ENCODE measurements around the gene SLC6A8.
"Not testable (repeated sequence)": the region's sequence is repeated elsewhere in the genome, so short reads cannot be mapped to it uniquely, and the experiment has no call there.

The SLC6A8 gene

DNA sequence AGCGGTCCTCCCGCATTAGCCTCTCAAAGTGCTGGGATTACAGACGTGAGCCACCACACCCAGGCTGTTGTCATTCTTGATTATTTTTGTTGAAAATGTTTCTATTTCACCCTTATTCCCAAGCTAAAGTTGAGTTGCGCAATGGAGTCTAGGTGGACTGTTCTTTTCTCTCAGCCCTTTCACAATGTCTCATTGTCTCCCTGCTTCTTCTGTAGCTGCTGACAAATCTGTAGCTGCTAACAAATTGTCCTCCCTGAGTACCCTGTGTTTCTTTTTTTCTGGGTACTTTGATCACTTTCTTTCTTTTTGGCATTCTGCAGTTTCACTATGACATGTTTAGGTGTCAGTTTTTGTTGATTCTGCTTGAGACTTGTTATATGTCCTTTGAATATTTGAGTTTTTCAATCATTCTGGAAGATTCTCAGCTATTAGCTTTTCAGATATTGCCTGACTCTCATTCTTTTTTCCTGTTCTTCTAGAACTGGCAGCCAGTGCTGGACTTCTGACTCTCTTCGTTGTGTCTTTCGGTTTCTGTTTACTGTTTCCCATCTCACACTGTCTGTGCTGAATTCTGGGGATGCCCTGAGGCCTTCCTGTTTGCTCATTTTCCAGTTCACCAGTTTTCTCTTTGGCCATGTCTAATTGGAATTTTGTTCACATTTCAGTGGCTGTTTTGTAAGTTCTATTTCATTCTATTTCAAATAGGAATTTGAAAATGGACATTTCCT, 43.6 kb downstream of the SLC6A8 start:
- no peak for DNase-seq (ENCODE audit: low read depth in 2 of 2)

DNA sequence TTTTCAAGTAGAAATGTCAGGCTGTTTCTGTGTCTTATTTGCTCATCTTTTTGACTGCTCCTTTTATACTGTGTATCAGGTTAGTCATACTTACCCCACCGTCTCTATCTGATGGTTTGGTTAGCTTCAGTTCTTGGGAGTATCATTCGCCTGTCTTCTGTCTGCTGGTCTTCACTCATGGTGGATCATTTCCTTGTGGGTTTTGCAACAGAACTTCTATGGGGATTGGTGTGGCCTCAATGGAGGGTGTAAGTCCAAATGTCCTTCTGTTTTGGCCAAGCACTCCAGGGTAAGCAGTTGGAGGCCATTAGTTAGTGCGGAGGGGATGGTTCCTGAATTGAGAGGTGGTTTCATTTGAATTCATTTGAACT, 44.1 kb downstream of the SLC6A8 start:
- no peak for DNase-seq (ENCODE audit: low read depth in 2 of 2)

DNA sequence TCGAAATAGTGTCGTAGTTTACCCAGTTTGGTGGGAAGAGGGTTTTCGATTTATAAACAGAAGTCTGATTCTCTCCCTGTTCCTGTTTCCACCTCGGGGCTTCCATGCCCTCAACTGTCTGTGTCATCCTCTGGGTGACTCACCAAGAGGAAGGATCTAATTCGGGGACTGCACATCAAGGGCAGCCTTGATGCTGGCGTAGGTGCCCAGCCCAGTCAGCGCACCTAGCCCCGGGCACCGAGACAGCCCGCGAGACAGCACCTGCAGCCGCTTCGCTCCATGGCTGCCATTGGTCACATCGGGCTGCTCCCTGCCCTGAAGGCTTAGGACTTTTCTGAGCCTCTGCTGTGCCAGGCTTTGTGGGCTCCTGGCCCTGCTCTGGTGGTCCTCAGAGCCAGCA, 44.7 kb downstream of the SLC6A8 start:
- DNase-seq (ENCODE audit: low read depth in 2 of 2) = no peak

DNA sequence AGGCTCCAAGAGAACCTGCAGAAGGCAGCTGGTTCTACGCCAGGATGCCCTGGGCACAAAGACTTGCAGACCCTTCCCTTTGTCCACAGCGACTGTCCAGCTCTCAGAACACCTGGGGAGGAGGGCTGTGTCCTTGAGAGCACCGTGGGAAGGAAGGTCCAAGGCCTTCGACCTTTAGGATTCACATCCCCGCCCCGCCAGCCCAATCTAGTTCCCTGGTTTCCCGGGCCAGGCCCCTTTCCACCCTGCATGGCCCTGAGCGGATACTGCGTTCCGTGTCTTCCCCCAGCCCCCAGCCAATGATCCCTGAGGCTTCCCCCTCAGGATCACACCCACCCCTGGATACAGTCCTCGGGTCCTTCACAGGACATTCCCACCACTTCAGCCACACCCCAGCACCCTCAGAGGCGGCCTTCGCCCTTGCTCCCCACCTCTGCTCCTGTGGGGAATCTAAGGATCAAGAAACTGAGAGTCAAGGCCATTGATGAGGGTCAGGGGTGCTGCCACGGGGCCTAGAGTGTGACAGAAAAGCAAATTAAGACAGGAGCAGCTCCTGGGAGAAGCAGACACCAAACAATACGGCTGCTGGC, 46.0 kb downstream of the SLC6A8 start:
- DNase-seq (ENCODE audit: low read depth in 2 of 2) = no peak

DNA sequence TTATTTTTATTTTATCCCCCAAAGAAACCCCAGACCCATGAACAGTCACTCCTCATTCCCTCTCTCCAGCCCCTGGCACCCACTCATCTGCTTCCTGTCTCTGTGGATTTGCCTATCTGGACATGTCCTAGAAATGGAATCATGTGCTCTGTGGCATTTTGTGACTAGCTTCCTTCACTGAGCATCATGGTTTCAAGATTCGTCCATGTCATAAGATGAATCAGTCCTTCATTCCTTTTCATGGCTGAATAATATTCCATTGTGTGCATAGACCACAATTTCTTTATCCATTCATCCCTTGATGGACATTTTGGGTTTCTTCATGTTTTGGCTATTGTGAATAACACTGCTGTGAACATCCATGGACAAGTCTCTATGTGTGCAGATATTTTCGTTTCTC, 47.1 kb downstream of the SLC6A8 start:
- DNase-seq (ENCODE audit: low read depth in 2 of 2) = no peak

DNA sequence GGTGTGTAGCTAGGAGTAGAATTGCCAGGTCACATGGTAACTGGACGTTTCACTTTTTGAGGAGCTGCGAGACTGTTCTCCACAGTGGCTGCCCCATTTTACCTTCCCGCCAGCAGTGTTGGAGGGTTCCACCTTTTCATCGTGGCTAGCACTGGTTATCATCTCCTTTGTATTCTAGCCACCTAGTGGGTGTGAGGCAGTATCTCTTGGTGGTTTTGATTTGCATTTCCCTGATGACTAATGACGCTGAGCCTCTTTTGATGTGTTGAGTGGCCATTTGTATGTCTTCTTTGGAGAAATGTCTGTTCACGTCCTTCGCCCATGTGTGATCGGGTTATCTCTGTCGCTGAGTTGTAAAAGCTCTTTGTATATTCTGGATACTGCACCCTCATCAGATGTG, 47.5 kb downstream of the SLC6A8 start:
- DNase-seq (ENCODE audit: low read depth in 2 of 2) = no peak

DNA sequence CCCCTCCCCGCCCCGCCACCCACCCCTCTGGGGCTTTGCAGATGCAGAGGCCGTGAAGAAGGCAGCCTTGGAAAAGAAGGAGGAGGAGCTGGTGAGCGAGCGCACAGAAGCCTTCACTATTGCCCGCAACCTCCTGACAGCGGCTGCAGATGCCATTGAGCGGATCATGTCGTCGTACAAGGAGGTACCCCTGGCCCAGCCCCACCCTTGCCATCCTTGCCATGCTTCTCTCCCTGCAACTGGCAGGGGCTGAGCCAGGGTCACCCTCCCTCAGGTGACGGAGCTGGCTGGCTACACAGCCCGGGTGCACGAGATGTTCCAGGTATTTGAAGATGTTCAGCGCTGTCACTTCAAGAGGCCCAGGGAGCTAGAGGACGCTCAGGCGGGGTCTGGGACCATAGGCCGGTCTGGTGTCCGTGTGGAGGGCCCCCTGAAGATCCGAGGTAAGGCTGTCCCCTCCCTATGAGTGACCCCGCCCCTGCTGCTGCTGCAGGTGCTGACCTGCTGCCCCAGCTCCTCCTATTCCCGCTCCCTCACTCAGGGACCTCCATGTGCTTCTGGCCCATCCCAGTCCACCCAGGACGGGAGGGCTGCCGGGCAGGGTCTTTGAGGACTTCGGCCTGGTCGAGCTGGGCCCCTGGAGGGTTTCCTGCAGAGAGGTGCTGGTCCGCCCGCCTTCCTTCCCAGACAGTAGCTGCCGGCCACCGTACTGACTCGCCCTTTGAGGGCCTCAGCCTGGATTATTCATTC, 48.5 kb downstream of the SLC6A8 start:
- DNase-seq (ENCODE audit: low read depth in 2 of 2) = no peak

DNA sequence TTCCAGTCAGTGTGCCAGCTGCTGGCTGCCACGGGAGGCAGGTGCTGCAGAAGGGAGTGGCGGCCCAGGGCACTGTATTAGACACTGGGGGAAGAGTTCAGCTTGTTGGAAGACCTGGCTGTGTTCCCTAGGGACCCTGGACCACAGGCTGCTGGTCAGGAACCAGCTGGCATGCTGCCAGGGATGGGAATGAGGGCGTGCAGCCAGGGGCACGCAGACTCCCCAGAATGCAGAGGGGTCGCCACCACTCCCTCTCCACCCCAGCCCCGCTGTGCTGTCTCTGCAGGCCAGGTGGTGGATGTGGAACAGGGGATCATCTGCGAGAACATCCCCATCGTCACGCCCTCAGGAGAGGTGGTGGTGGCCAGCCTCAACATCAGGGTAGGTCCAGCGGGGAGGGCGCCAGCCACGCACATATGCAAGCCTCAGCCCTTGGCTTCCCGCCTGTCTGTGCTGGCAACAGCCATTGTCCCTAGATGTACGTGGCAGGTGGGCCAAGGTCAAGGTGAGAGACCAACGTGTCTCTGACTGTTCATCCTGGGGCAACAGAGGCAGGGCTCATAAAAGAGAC, 49.2 kb downstream of the SLC6A8 start:
- no peak for DNase-seq (ENCODE audit: low read depth in 2 of 2)

DNA sequence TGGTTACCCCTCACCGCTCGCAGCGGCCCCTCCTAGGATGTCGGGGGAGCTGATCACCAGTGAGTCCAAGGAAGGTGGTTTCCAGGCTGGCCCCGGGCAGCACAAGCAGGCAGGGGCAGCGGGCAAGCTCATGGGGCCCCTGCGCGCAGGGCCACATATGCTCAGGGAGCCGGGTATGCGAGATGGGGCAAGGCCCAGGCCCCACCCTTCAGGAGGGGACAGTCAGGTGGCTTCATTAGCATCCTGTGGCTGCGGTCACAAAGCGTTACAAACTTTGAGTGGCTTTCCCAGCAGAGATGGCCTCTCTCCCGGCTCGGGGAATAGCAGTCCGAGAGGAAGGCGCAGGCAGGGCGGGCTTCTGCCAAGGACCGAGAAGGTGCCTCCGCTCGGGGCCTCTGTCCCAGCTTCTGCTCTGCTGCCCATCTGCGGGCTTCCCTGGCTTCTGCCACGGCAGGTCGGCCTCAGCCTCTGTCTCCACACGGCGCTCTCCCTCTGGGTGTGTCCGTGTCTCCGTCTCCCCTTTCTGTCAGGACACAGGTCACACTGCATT, 50.4 kb downstream of the SLC6A8 start:
- DNase-seq (ENCODE audit: low read depth in 2 of 2) = no peak

DNA sequence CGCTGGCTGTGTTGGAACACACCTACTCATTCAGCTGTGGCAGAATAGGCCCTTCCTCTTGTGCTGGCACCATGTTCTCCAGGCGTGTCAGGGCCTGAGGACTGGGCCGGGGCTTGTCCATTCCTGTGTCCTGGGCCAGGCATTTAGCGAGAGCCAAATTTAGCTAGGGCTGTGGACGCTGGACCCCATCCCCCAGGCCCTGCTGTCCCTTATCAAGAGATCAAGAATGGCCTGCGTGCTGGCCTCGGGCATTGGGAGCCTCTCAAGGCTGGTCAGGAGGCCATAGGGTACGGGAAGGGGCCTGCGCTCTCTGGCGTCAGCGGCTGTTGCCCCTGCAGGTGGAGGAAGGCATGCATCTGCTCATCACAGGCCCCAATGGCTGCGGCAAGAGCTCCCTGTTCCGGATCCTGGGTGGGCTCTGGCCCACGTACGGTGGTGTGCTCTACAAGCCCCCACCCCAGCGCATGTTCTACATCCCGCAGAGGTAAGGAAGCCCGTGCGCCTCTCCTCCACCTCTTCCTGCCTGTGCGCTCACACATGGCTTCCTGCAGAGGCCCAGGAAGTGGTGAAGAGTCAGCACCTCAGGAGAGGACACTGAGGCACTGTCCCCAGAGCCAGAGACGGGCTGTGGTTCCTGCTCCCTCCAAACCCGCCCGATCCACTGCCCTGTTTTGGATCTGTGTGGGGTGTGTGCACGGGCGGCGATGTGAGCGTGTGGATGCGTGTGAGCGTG, 52.2 kb downstream of the SLC6A8 start:
- DNase-seq (ENCODE audit: low read depth in 2 of 2) = no peak

DNA sequence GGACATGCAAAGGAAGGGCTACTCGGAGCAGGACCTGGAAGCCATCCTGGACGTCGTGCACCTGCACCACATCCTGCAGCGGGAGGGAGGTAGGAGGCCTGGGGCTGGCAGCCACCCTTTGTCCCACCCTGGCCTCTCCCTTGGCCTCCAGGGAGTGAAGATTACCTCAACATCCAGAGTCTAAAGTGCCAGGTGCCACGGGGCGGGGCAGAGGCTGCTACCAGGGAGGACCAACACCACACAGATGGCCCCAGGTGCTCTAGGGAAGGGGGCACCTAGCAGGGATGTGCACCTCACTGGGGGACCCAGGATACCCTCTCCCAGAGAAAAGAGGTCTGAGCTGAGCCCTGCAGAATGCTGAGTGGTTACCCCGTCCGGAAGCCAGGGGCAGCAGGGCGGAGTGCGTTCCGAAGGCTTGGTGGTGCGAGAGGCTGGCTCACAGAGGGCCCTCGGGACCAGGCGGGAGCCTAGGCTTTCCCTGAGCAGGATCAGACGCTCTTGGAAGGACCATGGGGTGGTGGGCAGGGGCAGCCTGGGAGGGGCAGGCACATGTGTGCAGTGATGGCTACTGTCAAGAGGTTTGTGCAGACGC, 53.0 kb downstream of the SLC6A8 start:
- DNase-seq (ENCODE audit: low read depth in 2 of 2) = no peak

DNA sequence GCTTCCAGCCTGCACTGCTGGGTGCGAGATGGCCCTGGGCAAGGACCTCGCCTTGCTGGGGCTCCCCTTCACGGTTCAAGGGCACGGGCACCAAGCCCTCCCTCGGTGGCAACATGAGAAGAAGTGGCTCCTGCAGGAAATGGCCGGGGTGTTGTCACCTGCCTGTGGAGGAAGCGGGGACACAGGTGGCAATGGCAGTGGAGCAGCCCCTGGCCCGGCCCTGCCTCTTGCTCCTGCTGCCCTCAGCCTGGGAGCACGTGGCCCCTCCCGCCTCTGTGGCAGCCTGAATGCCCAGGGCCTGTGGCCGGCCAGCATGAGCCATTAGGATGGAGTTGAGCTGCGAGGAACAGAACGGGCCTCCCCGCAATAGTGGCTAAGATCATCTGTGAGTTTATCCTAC, 53.7 kb downstream of the SLC6A8 start:
- DNase-seq (ENCODE audit: low read depth in 2 of 2) = no peak

DNA sequence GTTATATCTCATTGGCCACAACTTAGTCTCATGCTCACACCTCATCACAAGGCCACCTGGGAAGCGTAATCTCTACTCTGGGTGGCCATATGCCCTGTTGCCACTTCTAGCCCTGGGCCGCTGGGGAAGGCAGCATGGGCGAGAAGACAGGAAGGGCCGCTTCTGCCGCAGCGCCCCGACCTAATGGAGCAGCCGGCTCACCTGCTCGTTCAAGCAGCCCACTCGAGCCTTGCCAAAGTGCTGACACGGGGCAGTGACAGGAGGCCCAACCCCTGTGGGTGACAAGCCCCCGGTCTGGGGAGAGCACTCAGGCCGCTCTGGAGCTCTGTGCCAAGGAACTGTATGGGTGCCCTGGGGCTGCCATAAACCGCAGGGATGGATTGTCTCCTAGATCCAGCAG, 54.4 kb downstream of the SLC6A8 start:
- not testable (repeated sequence) for DNase-seq (ENCODE audit: low read depth in 2 of 2)

DNA sequence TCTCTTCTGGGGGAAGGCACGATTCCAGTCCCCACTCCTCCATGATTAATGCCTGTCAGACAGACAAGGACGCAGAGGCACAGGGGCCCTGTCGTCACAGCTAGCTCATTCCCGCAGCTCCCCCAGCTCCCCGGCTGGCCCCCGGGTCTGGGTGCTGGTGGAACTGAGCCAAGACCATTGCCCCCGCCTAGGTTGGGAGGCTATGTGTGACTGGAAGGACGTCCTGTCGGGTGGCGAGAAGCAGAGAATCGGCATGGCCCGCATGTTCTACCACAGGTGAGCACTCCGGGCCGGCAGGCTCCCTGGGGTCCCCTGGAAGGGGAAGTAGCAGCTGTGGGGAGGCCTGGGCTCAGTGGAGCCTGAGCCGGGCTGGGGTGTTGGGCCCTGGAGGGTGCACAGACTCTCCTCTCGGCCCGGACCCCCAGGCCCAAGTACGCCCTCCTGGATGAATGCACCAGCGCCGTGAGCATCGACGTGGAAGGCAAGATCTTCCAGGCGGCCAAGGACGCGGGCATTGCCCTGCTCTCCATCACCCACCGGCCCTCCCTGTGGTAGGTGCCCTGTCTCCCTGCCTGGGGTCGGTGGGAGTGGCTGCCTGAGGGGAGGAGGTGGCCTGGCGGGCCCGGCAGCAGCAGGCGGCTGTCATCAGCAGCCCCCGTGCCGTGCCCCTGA, 55.2 kb downstream of the SLC6A8 start:
- not testable (repeated sequence) for DNase-seq (ENCODE audit: low read depth in 2 of 2)

DNA sequence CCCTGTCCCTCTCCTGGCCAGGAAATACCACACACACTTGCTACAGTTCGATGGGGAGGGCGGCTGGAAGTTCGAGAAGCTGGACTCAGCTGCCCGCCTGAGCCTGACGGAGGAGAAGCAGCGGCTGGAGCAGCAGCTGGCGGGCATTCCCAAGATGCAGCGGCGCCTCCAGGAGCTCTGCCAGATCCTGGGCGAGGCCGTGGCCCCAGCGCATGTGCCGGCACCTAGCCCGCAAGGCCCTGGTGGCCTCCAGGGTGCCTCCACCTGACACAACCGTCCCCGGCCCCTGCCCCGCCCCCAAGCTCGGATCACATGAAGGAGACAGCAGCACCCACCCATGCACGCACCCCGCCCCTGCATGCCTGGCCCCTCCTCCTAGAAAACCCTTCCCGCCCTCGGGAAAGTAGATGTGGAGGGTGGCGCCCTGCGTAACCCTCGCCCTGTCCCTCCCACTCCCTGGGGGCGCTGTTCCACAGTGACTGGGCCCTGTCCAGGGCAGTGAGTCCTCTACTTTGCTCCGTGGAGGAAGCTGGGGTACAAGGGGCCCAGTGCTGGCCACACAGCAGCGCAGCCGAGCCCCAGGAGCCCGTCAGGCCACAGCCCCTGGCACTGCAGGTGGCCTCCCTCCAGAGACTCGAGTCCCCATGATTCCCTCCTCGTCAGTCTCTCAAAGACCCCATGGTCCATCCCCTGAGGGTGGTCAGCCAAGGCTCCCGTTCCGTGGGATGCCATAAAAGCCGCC, 55.9 kb downstream of the SLC6A8 start:
- not testable (repeated sequence) for DNase-seq (ENCODE audit: low read depth in 2 of 2)

DNA sequence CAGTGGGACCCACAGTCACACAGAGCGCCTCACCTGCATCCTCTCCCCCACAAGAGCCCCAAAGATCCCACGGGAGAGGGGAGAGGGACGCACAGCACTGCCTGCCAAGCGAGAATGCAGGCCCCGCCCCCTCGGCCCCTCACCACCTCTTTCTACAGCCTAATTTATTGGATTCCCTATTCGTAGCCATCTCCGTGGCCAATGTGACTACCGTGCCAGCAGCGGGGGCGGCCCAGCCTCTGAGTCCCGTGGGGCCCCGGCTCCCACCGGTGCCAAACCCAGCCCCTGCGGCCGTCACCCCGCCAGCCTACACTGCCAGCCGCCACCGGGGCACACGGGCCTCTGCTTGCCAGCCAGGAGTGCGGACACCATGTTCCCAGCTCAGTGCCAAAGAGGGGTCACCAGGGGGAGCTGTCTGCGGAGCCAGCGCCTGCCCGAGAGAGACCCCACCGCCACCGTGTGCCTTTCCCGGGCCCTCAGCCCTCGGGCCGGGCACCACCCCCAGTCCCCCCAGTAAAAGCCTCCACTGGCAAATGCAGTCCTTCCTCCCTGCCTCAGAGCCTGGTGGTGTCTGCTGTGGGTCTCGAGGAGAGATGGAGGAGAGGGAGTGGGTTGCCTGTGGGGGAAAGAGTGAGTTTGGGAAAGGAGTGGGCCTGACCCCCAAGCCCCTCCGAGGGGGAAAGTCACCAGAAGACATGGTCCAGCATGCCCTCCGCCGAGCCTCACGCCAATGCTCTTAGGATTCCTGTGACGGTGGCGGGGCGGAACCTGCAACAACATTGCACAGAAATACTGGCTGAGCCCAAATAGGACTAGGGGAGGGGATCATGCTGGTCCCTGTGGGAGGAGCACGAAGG, 56.7 kb downstream of the SLC6A8 start:
- no peak for DNase-seq (ENCODE audit: low read depth in 2 of 2)

DNA sequence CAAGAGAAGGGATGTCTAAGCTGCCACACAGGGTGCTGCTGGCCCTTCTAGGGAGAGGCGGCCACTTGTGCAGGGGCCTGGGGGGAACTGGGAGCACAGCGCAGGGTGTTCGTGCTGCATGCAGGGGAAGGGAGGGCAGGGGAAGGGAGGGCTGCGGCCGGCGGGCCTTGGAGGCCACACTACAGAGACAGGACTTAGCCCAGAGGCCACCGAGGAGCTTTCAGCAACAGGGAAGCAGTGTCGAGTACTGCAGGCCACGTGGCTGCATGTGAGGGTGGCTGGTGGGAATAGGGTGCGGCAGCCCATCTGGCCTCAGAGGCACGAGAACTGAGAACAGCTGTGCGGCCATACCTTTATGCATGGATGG, 57.3 kb downstream of the SLC6A8 start:
- not testable (repeated sequence) for DNase-seq (ENCODE audit: low read depth in 2 of 2)
